Nephron (organoid): ENCODE data around the gene ORAI2.

Experiments used
- H3K27ac Mint-ChIP-seq, 3 experiments: 2 replicates each; pipeline ENCODE4 v1.8.0; 2020; ENCODE audit warnings: mixed read lengths in 3 of 3, mild to moderate bottlenecking in 2 of 3, moderate library complexity in 1 of 3
- H3K27me3 Mint-ChIP-seq: 2 replicates; pipeline ENCODE4 v1.8.0; 2021; ENCODE audit warnings: low read depth, mild to moderate bottlenecking, moderate library complexity, mixed read lengths
- H3K36me3 Mint-ChIP-seq: 2 replicates; pipeline ENCODE4 v1.8.0; 2020; ENCODE audit warnings: low read depth, mixed read lengths
- H3K4me1 Mint-ChIP-seq: 2 replicates; pipeline ENCODE4 v1.8.0; 2020; ENCODE audit warnings: mixed read lengths
- H3K4me3 Mint-ChIP-seq, 3 experiments: 2 replicates each; pipeline ENCODE4 v1.8.0; 2020; ENCODE audit warnings: mild to moderate bottlenecking in 3 of 3, mixed read lengths in 3 of 3, moderate library complexity in 2 of 3
- H3K9me3 Mint-ChIP-seq: 2 replicates; pipeline ENCODE4 v1.8.0; 2020; ENCODE audit warnings: mixed read lengths
- CTCF ChIP-seq, 3 experiments: fragments of 200-600 bp; sonication (generic); IDR thresholded peaks; one replicate each; pipeline ENCODE4 v1.5.0; 2021; ENCODE audit warnings: antibody characterized with exemption in 3 of 3; ENCODE audit not compliant: unreplicated experiment in 3 of 3

The ORAI2 gene

GRCh38 chr7:102393467-102393866, 39.9 kb upstream of the ORAI2 start:
- Mint-ChIP-seq H3K4me3 (peak overlapping the region in 2 of 3 experiments; percentile 40 to 51), H3K27me3 (no peaks in the 10 kb centered on the region), H3K36me3 (peaks cover 11% of the 10 kb centered on the region), H3K4me1 (peaks cover 15% of the 10 kb centered on the region), H3K27ac (no peak overlapping the region), H3K9me3 (no peaks in the 10 kb centered on the region)
- no peak for TF ChIP-seq CTCF (IDR thresholded peaks at IDR 0.05; ENCODE audit: unreplicated experiment in 3 of 3)

- no peak for TF ChIP-seq CTCF (IDR thresholded peaks at IDR 0.05; ENCODE audit: unreplicated experiment in 3 of 3)
- H3K9me3 Mint-ChIP-seq: no peaks in the 10 kb centered on the region
- H3K4me1 Mint-ChIP-seq: peaks cover 15% of the 10 kb centered on the region
- H3K27me3 Mint-ChIP-seq: no peaks in the 10 kb centered on the region
- peaks cover 25% of the 10 kb centered on the region for H3K36me3 Mint-ChIP-seq
- H3K27ac Mint-ChIP-seq: peak overlapping the region; percentile 97 to 98 (median 98)
- H3K4me3 Mint-ChIP-seq: peak overlapping the region; percentile 90 to 99 (median 98)
These were observed 37.8 kb upstream of the ORAI2 start for GRCh38 chr7:102395592-102395872.

GRCh38 chr7:102395873-102396709, 37.3 kb upstream of the ORAI2 start, which contains the start of gene PRKRIP1:
Gene PRKRIP1, plus strand, starts transcription at chr7:102396363. Its CDS starts 49 bp downstream, at chr7:102396412.
- no peak for TF ChIP-seq CTCF (IDR thresholded peaks at IDR 0.05; ENCODE audit: unreplicated experiment in 3 of 3)
- peak within 1 kb of the TSS; percentile 97 to 98 (median 98) for H3K27ac Mint-ChIP-seq
- H3K4me3 Mint-ChIP-seq: peak within 1 kb of the TSS; percentile 90 to 99 (median 98)
- no peaks in the 10 kb centered on the region for H3K27me3 Mint-ChIP-seq
- H3K36me3 Mint-ChIP-seq: peaks cover 30% of the 10 kb centered on the region
- H3K4me1 Mint-ChIP-seq: peaks cover 15% of the 10 kb centered on the region
- no peaks in the 10 kb centered on the region for H3K9me3 Mint-ChIP-seq

- Mint-ChIP-seq H3K27me3 (no peaks in the 10 kb centered on the region), H3K9me3 (no peaks in the 10 kb centered on the region), H3K4me3 (peak overlapping the region; percentile 90 to 99 (median 98)), H3K4me1 (peaks cover 15% of the 10 kb centered on the region), H3K36me3 (peaks cover 32% of the 10 kb centered on the region), H3K27ac (peak overlapping the region; percentile 97 to 98 (median 98))
- TF ChIP-seq CTCF (IDR thresholded peaks at IDR 0.05; ENCODE audit: unreplicated experiment in 3 of 3): no peak
These were observed 36.7 kb upstream of the ORAI2 start for GRCh38 chr7:102396710-102397019.

GRCh38 chr7:102398543-102398942, 34.8 kb upstream of the ORAI2 start:
- H3K9me3 Mint-ChIP-seq: no peaks in the 10 kb centered on the region
- peaks cover 41% of the 10 kb centered on the region for H3K36me3 Mint-ChIP-seq
- peak overlapping the region in 1 of 3 experiments; percentile 5 for H3K4me3 Mint-ChIP-seq
- H3K27me3 Mint-ChIP-seq: no peaks in the 10 kb centered on the region
- no peak overlapping the region for H3K27ac Mint-ChIP-seq
- TF ChIP-seq CTCF (IDR thresholded peaks at IDR 0.05; ENCODE audit: unreplicated experiment in 3 of 3): no peak
- peaks cover 15% of the 10 kb centered on the region for H3K4me1 Mint-ChIP-seq

GRCh38 chr7:102400360-102400759, 33.0 kb upstream of the ORAI2 start:
- Mint-ChIP-seq H3K4me3 (no peak overlapping the region), H3K4me1 (peaks cover 15% of the 10 kb centered on the region), H3K27ac (no peak overlapping the region), H3K27me3 (no peaks in the 10 kb centered on the region), H3K36me3 (peaks cover 57% of the 10 kb centered on the region), H3K9me3 (no peaks in the 10 kb centered on the region)
- TF ChIP-seq CTCF (IDR thresholded peaks at IDR 0.05; ENCODE audit: unreplicated experiment in 3 of 3): no peak
